COR-L47 (cell line): ENCODE measurements around the gene SYNGR3.

ENCODE experiments used
- DNase-seq: peaks from one replicate; lab custom pipeline; 2025; lab: John Stamatoyannopoulos, UW

Gene SYNGR3

DNA sequence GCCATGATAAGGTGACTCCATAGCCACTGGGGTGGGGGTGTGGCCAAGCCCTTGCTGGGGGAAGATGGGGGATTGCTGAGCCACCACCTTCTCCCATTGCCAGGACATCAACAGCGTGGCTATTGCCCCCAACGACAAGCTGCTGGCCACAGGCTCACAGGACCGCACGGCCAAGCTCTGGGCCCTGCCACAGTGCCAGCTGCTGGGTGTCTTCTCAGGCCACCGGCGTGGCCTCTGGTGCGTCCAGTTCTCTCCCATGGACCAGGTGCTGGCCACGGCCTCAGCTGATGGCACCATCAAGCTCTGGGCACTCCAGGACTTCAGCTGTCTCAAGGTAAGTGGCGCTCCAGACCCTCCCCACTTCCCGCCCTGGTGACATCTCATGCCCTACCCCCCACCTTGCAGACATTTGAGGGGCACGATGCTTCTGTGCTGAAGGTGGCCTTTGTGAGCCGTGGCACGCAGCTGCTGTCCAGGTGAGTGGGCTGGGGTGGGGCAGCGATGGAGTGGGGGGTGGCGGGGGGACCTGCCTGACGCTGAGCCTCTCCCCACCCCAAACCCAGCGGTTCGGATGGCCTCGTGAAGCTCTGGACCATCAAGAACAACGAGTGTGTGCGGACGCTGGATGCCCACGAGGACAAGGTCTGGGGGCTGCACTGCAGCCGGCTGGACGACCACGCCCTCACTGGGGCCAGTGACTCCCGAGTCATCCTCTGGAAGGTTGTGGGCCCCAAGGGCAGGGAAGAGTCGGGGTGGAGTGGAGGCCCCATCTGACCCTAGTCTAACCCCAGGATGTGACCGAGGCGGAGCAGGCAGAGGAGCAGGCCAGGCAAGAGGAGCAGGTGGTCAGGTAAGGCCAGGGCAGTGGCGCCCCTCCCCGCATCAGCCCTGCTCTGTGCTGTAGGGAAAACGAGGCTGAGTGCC lies 12.6 kb upstream of the SYNGR3 start:
- DNase-seq: no peak

DNA sequence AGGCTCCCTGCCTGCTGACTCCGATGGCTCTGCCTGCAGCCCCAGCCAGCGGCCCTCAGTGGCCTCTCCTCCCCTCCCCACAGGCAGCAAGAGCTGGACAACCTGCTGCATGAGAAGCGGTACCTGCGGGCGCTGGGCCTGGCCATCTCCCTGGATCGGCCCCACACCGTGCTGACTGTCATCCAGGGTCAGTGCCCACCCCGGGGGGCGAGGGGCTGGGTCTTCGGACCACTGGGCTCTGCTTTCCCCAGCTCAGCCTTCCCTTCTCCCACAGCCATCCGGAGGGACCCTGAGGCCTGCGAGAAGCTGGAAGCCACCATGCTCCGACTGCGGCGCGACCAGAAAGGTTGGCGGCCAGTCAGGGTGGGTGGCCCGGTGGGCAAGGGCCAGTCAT lies 11.9 kb upstream of the SYNGR3 start:
- DNase-seq: no peak

DNA sequence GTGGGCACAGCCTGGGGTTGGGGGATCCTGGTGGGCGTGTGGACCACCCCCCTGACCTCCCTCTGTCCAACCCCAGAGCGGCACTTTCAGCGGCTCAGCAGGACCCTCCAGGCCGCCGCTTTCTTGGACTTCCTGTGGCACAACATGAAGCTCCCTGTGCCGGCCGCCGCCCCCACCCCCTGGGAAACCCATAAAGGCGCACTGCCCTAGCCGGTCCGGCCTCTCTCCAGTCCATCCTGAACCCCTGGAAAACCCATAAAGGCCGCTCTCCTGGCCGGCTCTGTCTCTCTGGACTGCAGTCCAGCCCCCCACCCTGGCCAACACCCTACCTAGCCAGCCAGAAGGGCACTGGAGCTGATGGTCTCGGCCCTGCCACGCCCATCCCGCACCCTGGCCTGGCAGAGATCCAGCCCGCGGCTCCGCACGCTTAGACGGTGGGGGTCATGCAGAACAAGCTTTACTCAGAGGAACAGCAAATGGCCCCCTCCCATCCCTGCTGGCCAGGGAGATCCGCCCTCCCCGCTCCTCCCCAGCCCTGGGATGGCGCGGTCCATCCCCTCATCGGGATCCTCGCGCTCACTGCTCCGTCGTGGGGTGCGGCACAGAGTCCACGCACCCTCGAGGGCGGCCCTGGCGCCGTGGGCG lies 11.2 kb upstream of the SYNGR3 start:
- DNase-seq: no peak

DNA sequence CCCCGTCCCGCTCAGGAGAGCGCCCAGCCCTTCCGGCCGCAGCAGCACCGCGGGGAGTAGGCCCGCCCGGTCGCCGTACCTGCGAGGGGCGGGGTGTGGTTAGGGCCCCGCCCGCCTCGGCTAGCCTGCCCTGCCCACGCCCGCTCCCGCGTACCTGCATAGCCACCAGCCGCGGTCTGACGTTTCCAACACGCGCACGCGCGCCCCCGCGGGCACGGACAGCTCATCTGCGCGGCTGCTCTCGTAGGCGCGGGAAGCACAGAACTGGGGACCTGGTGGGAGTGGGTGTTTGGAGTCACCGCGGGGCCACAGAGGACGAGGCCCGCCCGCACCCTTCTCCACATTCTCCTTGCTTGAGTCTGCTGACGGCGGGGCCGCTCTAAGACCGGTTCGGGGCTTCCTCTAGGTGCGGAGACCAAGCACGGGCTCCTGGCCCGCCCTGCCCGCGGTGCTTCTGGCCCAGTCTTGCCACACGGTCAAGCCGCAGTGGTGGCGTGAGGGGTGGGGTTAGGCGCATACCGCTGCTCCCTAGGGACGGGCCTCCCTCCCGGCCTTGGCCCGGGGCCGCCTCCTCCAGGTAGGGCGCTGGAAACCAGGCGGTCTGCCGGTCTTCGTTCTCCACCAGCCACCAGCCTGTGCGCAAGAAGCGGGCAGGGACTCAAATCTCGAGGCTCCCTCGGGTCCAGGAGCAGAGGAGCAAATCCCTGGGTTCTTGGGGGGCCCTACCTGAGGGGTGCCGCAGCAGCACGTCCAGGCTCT lies 10.3 kb upstream of the SYNGR3 start:
- peak; percentile 87 for DNase-seq

DNA sequence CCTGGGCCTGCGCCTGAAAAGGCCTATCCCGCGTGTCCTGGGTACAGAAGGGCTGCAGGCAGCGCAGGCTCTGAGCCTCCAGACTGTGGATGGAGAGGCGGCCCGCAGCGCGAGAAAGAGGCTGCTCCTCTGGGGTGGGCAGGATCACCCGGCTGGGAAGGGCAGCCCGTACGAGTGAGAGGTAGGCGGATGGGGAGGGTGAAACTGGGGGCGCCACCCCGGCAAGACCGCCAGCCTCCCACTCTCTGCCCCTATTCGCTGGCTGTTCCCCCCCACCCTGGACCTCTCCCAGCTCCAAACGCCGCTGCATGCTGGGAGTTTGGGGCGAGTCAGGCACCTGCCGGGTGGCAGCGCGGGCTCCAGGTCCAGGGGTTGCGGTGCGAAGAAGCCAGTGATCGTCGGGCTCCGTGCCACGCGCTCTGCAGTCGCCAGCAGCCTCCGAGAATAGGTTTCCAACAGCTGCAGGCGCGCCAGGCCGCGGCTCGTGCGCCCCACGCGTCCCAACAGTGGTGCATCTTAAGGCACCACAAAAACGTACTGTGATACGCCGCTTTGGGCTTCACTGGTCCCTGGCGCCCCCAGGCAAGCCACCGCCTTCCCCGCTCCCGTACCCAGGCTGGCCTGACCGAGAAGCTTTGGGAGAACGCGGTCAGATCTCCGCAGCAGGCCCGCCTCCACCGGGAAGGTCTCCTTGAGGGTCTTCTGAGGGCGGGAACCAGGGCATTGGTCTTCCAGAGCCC lies 9.6 kb upstream of the SYNGR3 start:
- DNase-seq: peak; percentile 61

DNA sequence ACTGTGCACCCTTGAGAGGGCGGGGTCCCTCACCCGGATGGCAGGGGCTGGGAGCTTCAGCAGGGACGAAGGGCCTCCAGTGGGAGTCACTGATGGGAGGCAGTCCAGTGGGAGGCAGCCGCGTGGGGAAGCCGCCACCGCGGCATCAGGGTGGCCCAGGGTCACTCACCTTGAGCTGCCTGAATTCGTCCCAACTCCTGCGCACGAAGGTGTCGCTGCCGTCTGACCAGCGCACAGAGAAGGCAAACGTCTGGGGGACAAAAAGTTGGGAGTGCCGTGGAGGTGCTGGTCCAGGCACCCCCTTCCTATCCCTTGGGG lies 9.0 kb upstream of the SYNGR3 start:
- no peak for DNase-seq

DNA sequence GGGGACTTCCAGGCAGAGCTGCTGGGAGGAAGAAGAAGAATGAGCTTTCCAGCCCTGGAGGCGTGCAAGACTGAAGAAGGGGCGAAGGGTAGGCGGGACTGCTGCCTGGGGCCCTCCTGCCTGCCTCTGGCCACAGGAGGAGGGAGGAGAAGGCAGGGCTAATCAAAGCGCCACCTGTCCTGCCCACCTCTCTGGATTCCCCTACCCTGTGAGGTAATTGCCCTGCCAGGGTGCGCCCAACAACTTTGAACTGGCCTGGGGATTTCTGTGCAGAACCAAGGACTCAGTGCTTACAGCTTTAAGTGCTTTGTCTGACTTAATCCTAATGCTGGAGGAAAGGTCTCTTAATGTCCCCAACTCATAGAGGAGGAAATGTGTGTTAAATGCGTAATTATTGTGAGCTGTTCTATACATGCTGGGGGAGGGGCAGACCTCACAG lies 8.4 kb upstream of the SYNGR3 start, which contains the start of gene NOXO1:
Gene NOXO1 (minus strand): TSS at position 72 of the 439 bp plus-strand sequence. CDS start 290 bp downstream, outside the sequence.
- no peak for DNase-seq

DNA sequence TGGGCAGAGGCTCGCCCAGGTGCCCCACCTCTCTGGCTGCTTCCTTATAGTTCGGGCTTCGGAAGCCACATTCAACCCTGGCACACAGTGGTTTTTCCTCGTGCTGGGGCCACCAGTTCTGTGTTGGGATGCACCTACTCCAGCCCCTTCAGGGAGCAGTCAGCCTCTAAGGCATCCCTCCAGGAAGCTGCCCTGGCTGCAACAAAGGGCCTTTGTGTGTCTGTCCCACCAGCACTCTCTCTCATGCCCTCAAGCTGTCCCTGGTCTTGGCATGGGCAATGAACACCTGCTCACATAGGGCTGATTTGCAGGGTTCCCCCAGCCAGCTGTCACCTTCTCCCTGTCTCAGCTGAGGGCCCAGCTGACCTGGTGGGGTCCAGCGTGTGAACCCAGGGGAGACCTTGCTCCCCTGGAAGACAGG lies 7.7 kb upstream of the SYNGR3 start:
- DNase-seq: no peak

DNA sequence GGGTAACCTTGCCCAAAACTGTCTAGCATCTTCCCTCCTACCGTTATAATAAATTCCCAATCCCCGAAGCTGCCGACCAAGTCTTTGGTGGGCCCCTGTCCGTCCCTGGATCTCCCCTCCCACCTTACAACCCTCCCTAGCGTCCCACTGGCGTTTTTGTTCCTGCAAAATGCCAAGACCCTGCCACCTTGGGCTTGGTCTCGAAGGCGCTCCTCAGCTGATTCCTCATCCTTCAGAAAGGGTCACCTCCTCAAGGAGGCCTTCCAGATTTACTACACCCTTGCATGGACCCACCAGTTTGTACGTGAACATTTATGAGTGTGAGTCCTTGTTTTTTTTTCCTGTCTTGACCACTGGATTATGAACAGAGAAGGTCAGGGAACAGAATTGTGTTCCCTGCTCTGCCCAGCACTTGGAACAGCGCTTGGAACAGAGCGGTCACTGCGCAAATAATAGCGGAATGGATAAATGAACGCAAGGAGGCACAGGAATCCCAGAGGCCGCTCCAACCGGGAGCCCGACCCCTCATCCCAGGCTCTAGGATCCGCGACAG lies 6.7 kb upstream of the SYNGR3 start:
- no peak for DNase-seq

DNA sequence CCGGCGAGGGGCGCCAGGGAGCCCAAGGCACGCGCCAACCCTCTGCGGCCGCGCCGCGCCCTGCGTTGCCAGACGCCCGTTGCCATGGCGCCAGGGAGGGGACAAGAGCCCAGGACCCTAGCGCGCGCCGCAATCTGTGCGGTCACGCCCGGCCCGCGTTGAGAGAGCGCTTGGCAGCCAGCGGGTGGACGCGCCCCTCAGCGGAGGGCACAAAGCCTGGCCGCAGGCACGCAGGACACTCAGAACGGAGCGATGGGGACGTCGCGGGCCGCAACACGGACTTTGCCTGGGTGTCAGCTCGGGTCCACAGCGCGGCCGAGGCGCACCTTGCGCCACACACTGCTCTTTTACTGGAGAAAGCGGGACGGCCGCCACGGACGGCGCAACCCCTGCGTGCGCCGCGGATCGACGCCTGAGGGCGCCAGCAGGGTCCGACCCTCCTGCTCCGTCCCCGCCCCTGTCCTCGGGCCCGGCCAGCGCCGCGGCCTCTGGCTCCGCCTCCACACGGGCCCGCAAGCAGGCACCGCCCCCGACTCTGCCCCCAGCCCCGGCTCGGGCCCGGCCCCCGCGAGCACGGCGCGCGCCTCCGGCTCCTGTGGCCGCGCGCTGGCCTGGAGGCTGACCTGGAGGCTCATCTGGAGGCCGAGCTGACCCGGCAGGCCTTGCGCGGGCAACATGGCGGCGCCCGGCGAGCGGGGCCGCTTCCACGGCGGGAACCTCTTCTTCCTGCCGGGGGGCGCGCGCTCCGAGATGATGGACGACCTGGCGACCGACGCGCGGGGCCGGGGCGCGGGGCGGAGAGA lies 6.0 kb upstream of the SYNGR3 start, which contains the start of gene GFER:
Gene GFER (plus strand): TSS at position 650 of the 803 bp plus-strand sequence. CDS start 26 bp downstream, at position 676.
- DNase-seq: peak; percentile 92

DNA sequence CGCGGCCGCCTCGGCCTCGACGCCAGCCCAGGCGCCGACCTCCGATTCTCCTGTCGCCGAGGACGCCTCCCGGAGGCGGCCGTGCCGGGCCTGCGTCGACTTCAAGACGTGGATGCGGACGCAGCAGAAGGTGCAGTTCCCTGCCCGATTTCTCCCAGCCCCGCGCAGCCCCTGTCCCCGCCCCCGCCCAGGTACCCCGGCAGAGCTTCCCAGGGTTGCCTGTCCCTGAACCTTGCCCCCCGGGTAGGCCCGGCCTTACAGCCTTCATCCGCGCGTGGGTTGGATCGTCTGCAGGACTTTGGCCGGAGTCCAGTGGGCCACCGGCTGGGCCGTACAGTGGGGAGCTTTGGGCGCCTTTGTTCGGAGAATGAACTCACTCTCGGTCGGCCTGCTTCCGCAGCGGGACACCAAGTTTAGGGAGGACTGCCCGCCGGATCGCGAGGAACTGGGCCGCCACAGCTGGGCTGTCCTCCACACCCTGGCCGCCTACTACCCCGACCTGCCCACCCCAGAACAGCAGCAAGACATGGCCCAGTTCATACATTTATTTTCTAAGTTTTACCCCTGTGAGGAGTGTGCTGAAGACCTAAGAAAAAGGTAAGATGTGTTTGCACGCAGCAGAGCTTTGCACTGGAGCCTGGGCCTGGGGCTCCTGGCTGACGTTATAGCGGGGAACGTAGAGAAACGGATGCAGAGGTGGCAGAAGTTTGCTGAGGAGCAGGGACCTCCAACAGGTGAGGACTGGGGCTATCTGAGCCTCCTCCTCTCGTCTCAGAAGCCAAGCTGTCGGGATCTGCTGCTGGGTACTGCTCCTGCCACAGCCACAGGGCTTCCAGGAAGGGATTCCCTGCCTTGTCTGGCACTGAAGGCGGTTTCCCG lies 5.2 kb upstream of the SYNGR3 start:
- DNase-seq: no peak

DNA sequence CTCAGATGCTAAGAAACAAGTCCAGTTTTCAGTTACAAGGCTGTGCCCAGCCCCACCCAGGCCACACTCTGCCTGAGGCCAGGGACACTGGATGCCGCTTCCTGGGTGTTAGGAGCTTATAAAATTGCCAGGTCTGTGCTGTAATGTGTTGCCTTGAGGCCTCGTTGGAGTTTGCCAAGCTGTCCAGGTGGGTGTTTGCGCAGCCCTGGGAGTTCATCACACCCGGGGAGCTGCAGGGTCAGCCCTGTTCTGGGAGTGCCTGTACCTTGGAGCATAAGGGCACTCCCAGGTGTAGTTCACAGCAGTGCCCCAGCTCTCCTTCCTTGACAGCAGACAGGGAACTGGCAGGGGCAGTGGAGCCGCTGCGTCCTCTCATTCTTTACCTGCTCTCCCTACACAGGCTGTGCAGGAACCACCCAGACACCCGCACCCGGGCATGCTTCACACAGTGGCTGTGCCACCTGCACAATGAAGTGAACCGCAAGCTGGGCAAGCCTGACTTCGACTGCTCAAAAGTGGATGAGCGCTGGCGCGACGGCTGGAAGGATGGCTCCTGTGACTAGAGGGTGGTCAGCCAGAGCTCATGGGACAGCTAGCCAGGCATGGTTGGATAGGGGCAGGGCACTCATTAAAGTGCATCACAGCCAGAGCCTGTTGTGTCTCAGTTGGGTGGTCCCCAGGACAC lies 4.2 kb upstream of the SYNGR3 start:
- DNase-seq: no peak

DNA sequence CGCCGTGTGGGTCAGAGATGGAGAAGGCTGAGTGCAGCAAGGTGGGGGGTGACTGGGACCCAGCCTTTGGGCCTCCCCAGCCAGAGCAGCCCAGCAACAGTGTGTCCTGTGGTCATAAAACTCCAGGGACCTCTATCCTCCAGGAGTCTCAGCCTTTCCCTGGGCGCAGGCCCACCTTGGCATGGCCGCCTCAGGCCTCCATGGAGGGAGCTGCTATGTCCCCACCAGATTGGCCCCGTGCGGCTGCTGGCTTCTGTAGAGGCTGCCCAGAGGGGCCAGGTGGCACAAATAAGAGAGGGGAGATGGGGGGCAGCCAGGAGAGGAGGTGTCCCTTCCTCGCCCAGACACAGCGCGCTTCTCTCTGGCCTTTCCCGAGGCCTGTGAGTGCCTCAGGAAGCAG lies 2.6 kb upstream of the SYNGR3 start:
- DNase-seq: no peak

DNA sequence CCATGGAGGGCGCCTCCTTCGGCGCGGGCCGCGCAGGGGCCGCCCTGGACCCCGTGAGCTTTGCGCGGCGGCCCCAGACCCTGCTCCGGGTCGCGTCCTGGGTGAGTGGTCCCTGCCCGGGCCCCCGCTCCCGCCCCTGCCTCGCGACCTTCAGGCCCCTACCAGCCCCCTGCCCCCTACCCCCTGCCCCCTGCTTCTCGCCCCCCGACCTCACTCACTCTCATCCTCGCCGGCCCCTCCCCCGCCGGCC lies 256 bp downstream of the SYNGR3 start:
- no peak for DNase-seq

DNA sequence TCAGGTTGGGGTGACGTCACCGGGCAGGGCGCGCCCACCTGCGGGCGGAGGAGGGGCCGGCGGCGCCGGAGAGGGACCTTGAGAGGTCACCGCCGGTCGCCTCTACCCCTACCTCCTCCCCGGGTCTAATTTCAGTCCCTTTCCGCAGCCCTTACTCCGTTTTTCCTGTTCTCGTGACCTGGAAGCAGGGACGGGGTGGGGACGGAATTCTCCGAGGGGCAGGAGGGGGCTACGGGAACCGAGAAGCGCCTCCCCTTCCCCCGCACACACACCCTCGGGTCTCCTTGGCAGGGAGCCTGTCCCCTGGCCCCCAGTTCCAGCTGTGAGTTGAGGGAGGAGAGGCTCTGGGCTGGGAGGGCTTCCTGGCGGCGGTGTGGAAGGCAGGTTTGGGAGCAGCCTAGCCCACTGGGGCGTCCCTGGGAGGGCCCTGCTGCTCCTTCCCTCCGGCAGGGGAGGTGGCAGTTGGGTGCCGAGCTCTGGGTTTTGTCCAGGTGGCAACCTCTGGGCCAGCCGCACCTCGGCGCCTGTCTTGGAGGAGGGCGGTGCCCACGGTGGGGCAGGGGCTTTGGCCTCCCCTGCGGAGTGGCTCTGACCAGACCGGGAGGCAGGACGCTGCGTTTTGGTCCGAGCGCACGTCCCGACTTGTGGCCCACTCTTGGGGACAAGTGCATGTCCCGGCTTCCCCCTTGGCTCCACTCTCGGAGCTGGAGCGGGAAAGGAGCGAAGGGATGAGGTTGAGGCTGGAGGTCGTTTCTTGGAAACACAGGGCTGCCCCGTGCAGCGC lies 773 bp downstream of the SYNGR3 start:
- DNase-seq: peak; percentile 40

DNA sequence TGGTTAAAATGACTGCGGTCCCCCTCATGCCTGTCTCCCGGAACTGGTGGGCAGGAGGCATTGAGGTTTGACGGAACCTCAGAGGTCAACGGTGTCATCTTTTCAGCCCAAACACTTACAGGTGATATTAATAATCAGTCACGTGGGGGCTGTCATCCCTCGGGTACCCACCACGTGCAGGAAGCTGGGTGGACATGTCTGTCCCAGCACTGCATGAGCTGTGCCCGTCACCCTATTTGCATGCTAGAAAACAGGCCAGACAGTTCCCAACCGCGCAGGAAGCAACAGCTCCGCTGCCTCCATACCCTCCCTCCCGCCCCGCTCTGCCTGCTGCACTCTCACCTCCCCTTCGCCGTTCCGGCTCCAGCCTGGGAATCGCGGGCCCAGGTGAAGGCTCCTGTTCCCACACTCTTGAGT lies 1.4 kb downstream of the SYNGR3 start:
- DNase-seq: no peak

DNA sequence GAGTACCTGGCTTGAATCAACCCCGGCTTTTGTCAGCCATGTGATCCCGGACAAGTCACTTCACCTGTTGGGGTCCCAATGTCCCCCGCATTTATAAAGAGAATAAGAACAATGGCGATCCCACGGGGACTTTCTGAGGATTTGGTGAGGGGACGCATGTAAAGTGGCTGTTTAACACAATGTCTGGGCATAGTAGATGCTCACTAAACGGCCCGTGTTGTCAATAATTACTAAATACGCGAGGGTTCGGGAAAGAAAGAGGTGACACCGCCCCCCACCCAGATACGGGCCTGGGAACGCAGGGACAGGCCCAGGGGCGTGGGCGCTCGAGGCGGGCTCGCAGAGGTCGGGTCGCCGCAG lies 1.8 kb downstream of the SYNGR3 start:
- DNase-seq: no peak

DNA sequence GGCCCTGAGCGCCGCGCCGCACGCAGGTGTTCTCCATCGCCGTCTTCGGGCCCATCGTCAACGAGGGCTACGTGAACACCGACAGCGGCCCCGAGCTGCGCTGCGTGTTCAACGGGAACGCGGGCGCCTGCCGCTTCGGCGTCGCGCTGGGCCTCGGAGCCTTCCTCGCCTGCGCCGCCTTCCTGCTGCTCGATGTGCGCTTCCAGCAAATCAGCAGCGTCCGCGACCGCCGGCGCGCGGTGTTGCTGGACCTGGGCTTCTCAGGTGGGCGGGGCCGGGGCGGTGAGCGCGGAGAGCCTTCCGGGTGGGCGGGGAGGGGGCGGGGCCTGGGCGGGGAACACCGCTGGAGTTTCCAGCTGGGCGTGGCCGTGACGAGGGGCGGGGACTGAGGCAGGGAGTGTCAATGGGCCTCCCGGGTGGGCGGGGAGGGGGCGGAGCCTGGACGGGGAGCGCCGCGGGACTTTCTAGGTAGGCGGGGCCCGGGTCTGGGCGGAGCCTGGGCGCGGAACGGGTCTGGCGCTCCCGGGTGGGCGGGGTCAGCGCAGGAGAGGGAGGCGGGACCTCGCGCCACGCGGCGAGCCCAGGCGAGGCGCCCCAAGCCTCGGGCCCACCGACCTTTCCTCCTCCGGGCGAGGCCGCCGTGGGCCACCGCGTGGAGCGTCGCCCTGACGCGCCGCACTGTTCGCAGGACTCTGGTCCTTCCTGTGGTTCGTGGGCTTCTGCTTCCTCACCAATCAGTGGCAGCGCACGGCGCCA lies 2.4 kb downstream of the SYNGR3 start:
- no peak for DNase-seq
